ENCODE data around the gene ENDOG. TPM values are rescaled to one million over a fixed set of nuclear protein-coding genes. Genes with fewer than 3 reads are reported as not detected.

The ENDOG gene
- total RNA-seq, 1 donor from 2014 or later, result 17.8 TPM

DNA sequence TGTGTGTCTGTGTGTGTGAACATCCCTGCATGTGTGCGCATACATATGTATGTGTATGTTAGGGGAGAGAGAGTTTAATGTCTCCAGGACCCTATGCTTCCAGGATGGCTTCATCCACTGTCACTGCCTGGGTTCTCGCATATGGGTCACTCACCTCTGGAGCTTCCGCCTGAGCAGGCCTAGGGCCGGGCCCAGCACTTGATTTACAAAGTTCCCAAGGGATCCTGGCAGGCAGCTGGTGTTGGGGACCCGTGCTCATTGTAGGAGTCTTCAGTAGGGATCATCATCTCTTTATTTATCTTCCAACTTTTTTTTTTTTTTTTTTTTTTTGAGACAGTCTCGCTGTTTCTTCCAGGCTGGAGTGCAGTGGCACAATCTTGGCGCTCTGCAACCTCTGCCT, 18.2 kb upstream of the ENDOG start:
- no peak overlapping the region for H2AFZ ChIP-seq (ENCODE audit: low read depth, low read length)
- no peak overlapping the region for H3K27ac Mint-ChIP-seq (ENCODE audit: unreplicated experiment)
- H3K27me3 ChIP-seq (ENCODE audit: insufficient read depth, low read length), result no peaks in the 10 kb centered on the region
- no peaks in the 10 kb centered on the region for H3K4me1 Mint-ChIP-seq (ENCODE audit: low read depth, unreplicated experiment)
- H3K4me1 ChIP-seq (ENCODE audit: insufficient read depth, low read length), result no peaks in the 10 kb centered on the region
- H3K27ac ChIP-seq (ENCODE audit: low read depth, low read length), result no peak overlapping the region
- H3K9me3 ChIP-seq (ENCODE audit: insufficient read depth, low read depth, low read length), result no peaks in the 10 kb centered on the region
- H3K79me2 ChIP-seq (ENCODE audit: insufficient read depth, low read length), result no peaks in the 10 kb centered on the region
- H3K36me3 Mint-ChIP-seq (ENCODE audit: low read depth, unreplicated experiment), result peaks cover 22% of the 10 kb centered on the region
- no peak overlapping the region for H3K4me3 ChIP-seq (ENCODE audit: insufficient read depth, low read depth, low read length)
- peaks cover 29% of the 10 kb centered on the region for H3K36me3 ChIP-seq (ENCODE audit: insufficient read depth, low read length)
- no peak overlapping the region for H3K4me3 Mint-ChIP-seq (ENCODE audit: unreplicated experiment)
- peaks cover 4% of the 10 kb centered on the region for H4K20me1 ChIP-seq (ENCODE audit: insufficient read depth, low read length)
- DNase-seq (ENCODE audit: low read depth) (no peak), FAIRE-seq (no peak)
- H3K9ac ChIP-seq (ENCODE audit: low read length), result no peak overlapping the region
- no peak overlapping the region for H3K4me2 ChIP-seq (ENCODE audit: low read length)
- no peaks in the 10 kb centered on the region for H3K9me3 Mint-ChIP-seq (ENCODE audit: unreplicated experiment)
- TF ChIP-seq, protein P1, sequence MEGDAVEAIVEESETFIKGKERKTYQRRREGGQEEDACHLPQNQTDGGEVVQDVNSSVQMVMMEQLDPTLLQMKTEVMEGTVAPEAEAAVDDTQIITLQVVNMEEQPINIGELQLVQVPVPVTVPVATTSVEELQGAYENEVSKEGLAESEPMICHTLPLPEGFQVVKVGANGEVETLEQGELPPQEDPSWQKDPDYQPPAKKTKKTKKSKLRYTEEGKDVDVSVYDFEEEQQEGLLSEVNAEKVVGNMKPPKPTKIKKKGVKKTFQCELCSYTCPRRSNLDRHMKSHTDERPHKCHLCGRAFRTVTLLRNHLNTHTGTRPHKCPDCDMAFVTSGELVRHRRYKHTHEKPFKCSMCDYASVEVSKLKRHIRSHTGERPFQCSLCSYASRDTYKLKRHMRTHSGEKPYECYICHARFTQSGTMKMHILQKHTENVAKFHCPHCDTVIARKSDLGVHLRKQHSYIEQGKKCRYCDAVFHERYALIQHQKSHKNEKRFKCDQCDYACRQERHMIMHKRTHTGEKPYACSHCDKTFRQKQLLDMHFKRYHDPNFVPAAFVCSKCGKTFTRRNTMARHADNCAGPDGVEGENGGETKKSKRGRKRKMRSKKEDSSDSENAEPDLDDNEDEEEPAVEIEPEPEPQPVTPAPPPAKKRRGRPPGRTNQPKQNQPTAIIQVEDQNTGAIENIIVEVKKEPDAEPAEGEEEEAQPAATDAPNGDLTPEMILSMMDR (IDR thresholded peaks at IDR 0.05; ENCODE audit: insufficient read depth, low read depth, low read length), result no peak
- no peak for TF ChIP-seq EZH2 (IDR thresholded peaks at IDR 0.05; ENCODE audit: insufficient read depth, low read length)
- H3K27me3 Mint-ChIP-seq (ENCODE audit: low read depth, unreplicated experiment), result no peaks in the 10 kb centered on the region

DNA sequence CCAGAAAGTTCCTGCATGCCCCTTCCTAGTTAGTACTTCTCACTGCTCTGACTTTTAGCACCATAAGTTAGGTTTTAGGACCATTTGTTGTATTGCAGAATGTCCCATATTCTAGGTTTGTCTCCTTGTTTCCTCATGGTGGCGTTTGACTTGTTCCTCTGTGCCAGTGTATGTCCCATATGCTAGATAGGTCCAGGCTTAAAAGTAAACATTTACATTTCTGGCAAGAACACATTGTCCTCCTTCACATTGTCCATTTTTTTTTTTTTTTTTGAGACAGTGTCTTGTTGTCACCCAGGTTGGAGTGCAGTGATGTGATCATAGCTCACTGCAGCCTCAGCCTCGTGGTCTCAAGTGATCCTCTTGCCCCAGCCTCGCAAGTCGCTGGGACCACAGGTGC, 15.8 kb upstream of the ENDOG start:
- FAIRE-seq, result no peak
- Mint-ChIP-seq H3K36me3 (ENCODE audit: low read depth, unreplicated experiment) (peaks cover 19% of the 10 kb centered on the region), H3K9me3 (ENCODE audit: unreplicated experiment) (no peaks in the 10 kb centered on the region), H3K27me3 (ENCODE audit: low read depth, unreplicated experiment) (no peaks in the 10 kb centered on the region), H3K27ac (ENCODE audit: unreplicated experiment) (no peak overlapping the region), H3K4me1 (ENCODE audit: low read depth, unreplicated experiment) (no peaks in the 10 kb centered on the region), H3K4me3 (ENCODE audit: unreplicated experiment) (peak overlapping the region; percentile 14)
- no peaks in the 10 kb centered on the region for H3K27me3 ChIP-seq (ENCODE audit: insufficient read depth, low read length)
- H3K9ac ChIP-seq (ENCODE audit: low read length), result no peak overlapping the region
- no peak overlapping the region for H2AFZ ChIP-seq (ENCODE audit: low read depth, low read length)
- H3K36me3 ChIP-seq (ENCODE audit: insufficient read depth, low read length), result peaks cover 27% of the 10 kb centered on the region
- TF ChIP-seq EZH2 (IDR thresholded peaks at IDR 0.05; ENCODE audit: insufficient read depth, low read length), result no peak
- TF ChIP-seq, protein P1 (IDR thresholded peaks at IDR 0.05; ENCODE audit: insufficient read depth, low read depth, low read length), result no peak
- DNase-seq (ENCODE audit: low read depth), result no peak
- H3K4me1 ChIP-seq (ENCODE audit: insufficient read depth, low read length), result no peaks in the 10 kb centered on the region
- H3K9me3 ChIP-seq (ENCODE audit: insufficient read depth, low read depth, low read length), result no peaks in the 10 kb centered on the region
- no peak overlapping the region for H3K4me2 ChIP-seq (ENCODE audit: low read length)
- H4K20me1 ChIP-seq (ENCODE audit: insufficient read depth, low read length), result peaks cover 4% of the 10 kb centered on the region
- H3K79me2 ChIP-seq (ENCODE audit: insufficient read depth, low read length), result no peaks in the 10 kb centered on the region
- H3K4me3 ChIP-seq (ENCODE audit: insufficient read depth, low read depth, low read length), result no peak overlapping the region
- no peak overlapping the region for H3K27ac ChIP-seq (ENCODE audit: low read depth, low read length)

DNA sequence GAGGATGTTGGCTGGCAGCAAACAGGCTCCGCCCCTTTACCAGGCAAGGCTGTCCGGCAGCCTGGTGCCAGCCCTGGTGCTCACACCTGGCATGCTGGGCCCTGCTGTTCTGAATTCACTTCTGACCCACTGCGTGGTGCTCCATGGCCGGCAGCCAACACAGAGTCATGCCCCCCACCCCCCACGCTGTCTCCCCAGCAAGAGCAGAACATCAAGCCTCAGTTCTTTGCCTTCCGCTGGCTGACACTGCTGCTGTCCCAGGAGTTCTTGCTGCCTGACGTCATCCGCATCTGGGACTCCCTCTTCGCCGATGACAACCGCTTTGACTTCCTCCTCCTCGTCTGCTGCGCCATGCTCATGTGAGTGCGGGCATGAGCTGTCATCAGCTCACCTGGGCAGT, 12.6 kb upstream of the ENDOG start:
- H3K4me3 ChIP-seq (ENCODE audit: insufficient read depth, low read depth, low read length), result no peak overlapping the region
- no peaks in the 10 kb centered on the region for H3K27me3 ChIP-seq (ENCODE audit: insufficient read depth, low read length)
- H3K27ac Mint-ChIP-seq (ENCODE audit: unreplicated experiment), result no peak overlapping the region
- no peaks in the 10 kb centered on the region for H3K79me2 ChIP-seq (ENCODE audit: insufficient read depth, low read length)
- no peaks in the 10 kb centered on the region for H3K9me3 Mint-ChIP-seq (ENCODE audit: unreplicated experiment)
- peaks cover 17% of the 10 kb centered on the region for H3K36me3 Mint-ChIP-seq (ENCODE audit: low read depth, unreplicated experiment)
- FAIRE-seq (no peak), DNase-seq (ENCODE audit: low read depth) (no peak)
- no peak overlapping the region for H3K4me3 Mint-ChIP-seq (ENCODE audit: unreplicated experiment)
- no peaks in the 10 kb centered on the region for H3K27me3 Mint-ChIP-seq (ENCODE audit: low read depth, unreplicated experiment)
- no peaks in the 10 kb centered on the region for H3K4me1 Mint-ChIP-seq (ENCODE audit: low read depth, unreplicated experiment)
- no peaks in the 10 kb centered on the region for H3K4me1 ChIP-seq (ENCODE audit: insufficient read depth, low read length)
- H3K27ac ChIP-seq (ENCODE audit: low read depth, low read length), result no peak overlapping the region
- H4K20me1 ChIP-seq (ENCODE audit: insufficient read depth, low read length), result no peaks in the 10 kb centered on the region
- no peak overlapping the region for H2AFZ ChIP-seq (ENCODE audit: low read depth, low read length)
- no peak overlapping the region for H3K4me2 ChIP-seq (ENCODE audit: low read length)
- TF ChIP-seq, protein P1 (IDR thresholded peaks at IDR 0.05; ENCODE audit: insufficient read depth, low read depth, low read length), result no peak
- TF ChIP-seq EZH2 (IDR thresholded peaks at IDR 0.05; ENCODE audit: insufficient read depth, low read length), result no peak
- peaks cover 13% of the 10 kb centered on the region for H3K36me3 ChIP-seq (ENCODE audit: insufficient read depth, low read length)
- H3K9ac ChIP-seq (ENCODE audit: low read length), result no peak overlapping the region
- H3K9me3 ChIP-seq (ENCODE audit: insufficient read depth, low read depth, low read length), result no peaks in the 10 kb centered on the region

Measured in astrocyte (in vitro differentiated cells and primary cell).